ENCODE data around the gene MINK1.

- TF ChIP-seq CTCF (IDR thresholded peaks at IDR 0.05) (no peak), POLR2AphosphoS5 (IDR thresholded peaks at IDR 0.05) (no peak)
Measured at GRCh38 chr17:4856271-4856936, 23.3 kb downstream of the MINK1 start.

Data from breast epithelium (tissue), 3 donors.